ENCODE results near the gene MGP. TPM values are rescaled to one million over a fixed set of nuclear protein-coding genes. Genes with fewer than 3 reads are reported as not detected.

Gene MGP
- total RNA-seq: under 1 TPM in 1 of 2 donors, not detected in 1; 0.67 TPM

DNA sequence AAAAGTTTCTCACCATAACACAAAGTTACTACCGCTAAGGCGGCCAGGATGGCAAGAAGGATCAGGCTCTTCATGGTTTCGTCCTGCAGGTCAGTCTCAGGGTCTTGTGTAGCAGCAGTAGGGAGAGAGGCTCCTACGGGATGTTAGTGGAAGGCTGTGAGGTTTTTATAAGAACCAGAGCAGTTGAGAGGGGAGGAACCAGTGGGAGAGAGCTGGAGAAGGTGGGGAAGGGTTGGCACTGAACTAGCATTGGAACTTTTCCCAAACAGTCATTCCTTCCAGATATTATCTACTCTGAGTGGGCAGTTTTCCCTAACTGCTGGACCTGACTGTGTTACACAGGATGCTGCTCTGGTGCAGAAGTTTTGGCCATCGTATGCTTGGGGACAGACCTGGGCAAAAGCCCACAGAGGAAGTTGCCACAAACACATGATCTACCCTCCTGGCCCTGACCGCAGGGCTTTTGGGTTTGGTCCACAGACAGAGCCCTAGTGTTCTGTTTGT lies at the start of gene MGP:
TSS of gene MGP (minus strand) at position 137 of the 504 bp plus-strand sequence. CDS start at position 74, 63 bp downstream.
- peaks cover 28% of the 10 kb centered on the region for H3K27me3 Mint-ChIP-seq (ENCODE audit: low read depth)
- no peaks in the 10 kb centered on the region for H3K36me3 Mint-ChIP-seq (ENCODE audit: insufficient read depth in 2 of 2)
- H3K27ac Mint-ChIP-seq: no peak within 1 kb of the TSS
- ATAC-seq (replicated peaks in 1 of 2) (no peak), DNase-seq (no peak)
- H3K4me3 Mint-ChIP-seq: peak within 1 kb of the TSS; percentile 48 to 77
- H3K9me3 Mint-ChIP-seq: no peaks in the 10 kb centered on the region
- peaks cover 34% of the 10 kb centered on the region for H3K4me1 Mint-ChIP-seq (ENCODE audit: low read depth)

DNA sequence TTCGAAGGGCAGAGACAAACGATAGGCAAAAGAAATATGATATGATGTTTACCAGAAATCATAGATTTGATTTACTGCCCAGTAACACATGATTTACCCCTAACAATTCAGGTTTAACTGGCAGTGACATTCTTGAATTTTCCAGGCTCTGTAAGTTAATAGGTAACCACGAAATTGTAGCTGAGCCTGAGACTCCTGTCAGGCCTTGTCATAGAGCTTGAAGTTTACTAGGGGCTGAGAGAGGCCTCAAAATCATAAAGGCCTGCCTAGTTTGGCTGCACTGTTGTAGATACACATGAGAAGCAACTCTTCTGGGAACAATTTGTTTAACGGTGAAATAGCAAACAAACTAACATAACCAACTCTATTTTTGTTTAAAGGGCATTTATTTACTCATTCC lies 49.4 kb upstream of the MGP start:
- H3K27ac Mint-ChIP-seq: no peak overlapping the region
- no peak overlapping the region for H3K4me3 Mint-ChIP-seq
- ATAC-seq (replicated peaks in 1 of 2) (no peak), DNase-seq (no peak)
- peaks cover 6 to 38% of the 10 kb centered on the region in 2 donors for H3K36me3 Mint-ChIP-seq (ENCODE audit: insufficient read depth in 2 of 2)
- H3K27me3 Mint-ChIP-seq (ENCODE audit: low read depth): no peaks in the 10 kb centered on the region
- H3K9me3 Mint-ChIP-seq: peaks cover under 1 to 4% of the 10 kb centered on the region in 2 donors
- H3K4me1 Mint-ChIP-seq (ENCODE audit: low read depth): peaks cover 17% of the 10 kb centered on the region

GRCh38 chr12:14934511-14934910 lies 48.9 kb upstream of the MGP start:
- peaks cover 0 to 3% of the 10 kb centered on the region in 2 donors for H3K9me3 Mint-ChIP-seq
- ATAC-seq (replicated peaks in 1 of 2) (no peak), DNase-seq (no peak)
- no peak overlapping the region for H3K4me3 Mint-ChIP-seq
- no peaks in the 10 kb centered on the region for H3K27me3 Mint-ChIP-seq (ENCODE audit: low read depth)
- no peak overlapping the region for H3K27ac Mint-ChIP-seq
- peaks cover 12% of the 10 kb centered on the region for H3K4me1 Mint-ChIP-seq (ENCODE audit: low read depth)
- peaks cover 6 to 33% of the 10 kb centered on the region in 2 donors for H3K36me3 Mint-ChIP-seq (ENCODE audit: insufficient read depth in 2 of 2)

GRCh38 chr12:14931791-14932560 lies 46.3 kb upstream of the MGP start:
- H3K4me1 Mint-ChIP-seq (ENCODE audit: low read depth): no peaks in the 10 kb centered on the region
- ATAC-seq (replicated peaks in 1 of 2) (no peak), DNase-seq (no peak)
- H3K27ac Mint-ChIP-seq: no peak overlapping the region
- no peaks in the 10 kb centered on the region for H3K9me3 Mint-ChIP-seq
- H3K27me3 Mint-ChIP-seq (ENCODE audit: low read depth): no peaks in the 10 kb centered on the region
- peaks cover 2 to 18% of the 10 kb centered on the region in 2 donors for H3K36me3 Mint-ChIP-seq (ENCODE audit: insufficient read depth in 2 of 2)
- no peak overlapping the region for H3K4me3 Mint-ChIP-seq

- Mint-ChIP-seq H3K9me3 (no peaks in the 10 kb centered on the region), H3K4me3 (no peak overlapping the region), H3K36me3 (ENCODE audit: insufficient read depth in 2 of 2) (peaks cover 2 to 17% of the 10 kb centered on the region in 2 donors), H3K4me1 (ENCODE audit: low read depth) (no peaks in the 10 kb centered on the region), H3K27me3 (ENCODE audit: low read depth) (no peaks in the 10 kb centered on the region), H3K27ac (no peak overlapping the region)
- ATAC-seq (replicated peaks in 1 of 2): no peak
- no peak for DNase-seq
Observed at GRCh38 chr12:14931359-14931758, 45.7 kb upstream of the MGP start.

DNA sequence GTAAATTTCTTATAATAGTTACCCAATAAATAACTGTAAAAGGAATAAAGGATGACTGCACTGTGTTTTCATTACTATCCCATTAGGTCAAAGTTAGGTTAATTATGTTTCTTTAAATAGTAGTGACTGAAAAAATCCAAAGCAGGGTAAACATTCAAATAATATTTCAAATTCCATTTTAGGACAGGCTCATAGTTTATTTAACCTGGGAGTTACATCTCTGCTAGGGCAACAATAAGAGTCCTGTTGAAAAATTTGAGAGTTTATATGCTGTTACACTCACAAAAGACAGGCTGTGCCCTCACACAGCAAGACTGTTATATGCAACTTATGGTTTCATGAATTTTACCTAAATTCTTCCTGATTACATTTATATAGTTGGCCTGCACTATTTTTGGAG lies 44.6 kb upstream of the MGP start:
- Mint-ChIP-seq H3K27me3 (ENCODE audit: low read depth) (no peaks in the 10 kb centered on the region), H3K27ac (no peak overlapping the region), H3K36me3 (ENCODE audit: insufficient read depth in 2 of 2) (peaks cover 2 to 13% of the 10 kb centered on the region in 2 donors), H3K4me3 (no peak overlapping the region), H3K9me3 (no peaks in the 10 kb centered on the region), H3K4me1 (ENCODE audit: low read depth) (no peaks in the 10 kb centered on the region)
- ATAC-seq (replicated peaks in 1 of 2) (no peak), DNase-seq (no peak)

DNA sequence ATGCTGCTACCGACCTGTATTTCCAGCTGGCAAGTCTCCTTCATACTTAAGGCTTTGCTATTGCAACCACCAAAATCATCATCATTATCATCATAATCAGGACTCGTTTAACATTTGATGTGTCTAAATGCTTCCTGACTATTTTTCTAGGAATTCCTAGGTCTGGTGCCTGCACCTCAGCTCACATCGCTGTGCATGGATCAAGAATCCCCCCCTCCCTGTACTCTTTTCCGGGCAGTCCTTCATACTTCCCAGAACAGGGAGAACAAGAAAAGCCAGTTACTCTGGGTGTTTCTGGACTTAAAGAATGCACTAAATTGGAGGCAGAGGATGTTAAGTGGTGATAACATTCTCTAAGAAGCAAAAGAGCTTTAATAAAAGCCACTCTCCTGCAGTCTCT lies 43.3 kb upstream of the MGP start:
- H3K4me3 Mint-ChIP-seq: no peak overlapping the region
- H3K36me3 Mint-ChIP-seq (ENCODE audit: insufficient read depth in 2 of 2): peaks cover 2 to 11% of the 10 kb centered on the region in 2 donors
- H3K4me1 Mint-ChIP-seq (ENCODE audit: low read depth): no peaks in the 10 kb centered on the region
- no peak for ATAC-seq (replicated peaks in 1 of 2)
- H3K27me3 Mint-ChIP-seq (ENCODE audit: low read depth): no peaks in the 10 kb centered on the region
- no peaks in the 10 kb centered on the region for H3K9me3 Mint-ChIP-seq
- H3K27ac Mint-ChIP-seq: no peak overlapping the region
- DNase-seq: no peak

GRCh38 chr12:14927267-14927666 lies 41.6 kb upstream of the MGP start:
- ATAC-seq (replicated peaks in 1 of 2): no peak
- H3K9me3 Mint-ChIP-seq: no peaks in the 10 kb centered on the region
- no peaks in the 10 kb centered on the region for H3K4me1 Mint-ChIP-seq (ENCODE audit: low read depth)
- H3K36me3 Mint-ChIP-seq (ENCODE audit: insufficient read depth in 2 of 2): peaks cover 2 to 3% of the 10 kb centered on the region in 2 donors
- H3K4me3 Mint-ChIP-seq: no peak overlapping the region
- no peaks in the 10 kb centered on the region for H3K27me3 Mint-ChIP-seq (ENCODE audit: low read depth)
- DNase-seq: no peak
- H3K27ac Mint-ChIP-seq: no peak overlapping the region

GRCh38 chr12:14924541-14924940 lies 38.9 kb upstream of the MGP start:
- H3K9me3 Mint-ChIP-seq: no peaks in the 10 kb centered on the region
- no peak for DNase-seq
- H3K4me3 Mint-ChIP-seq: no peak overlapping the region

DNA sequence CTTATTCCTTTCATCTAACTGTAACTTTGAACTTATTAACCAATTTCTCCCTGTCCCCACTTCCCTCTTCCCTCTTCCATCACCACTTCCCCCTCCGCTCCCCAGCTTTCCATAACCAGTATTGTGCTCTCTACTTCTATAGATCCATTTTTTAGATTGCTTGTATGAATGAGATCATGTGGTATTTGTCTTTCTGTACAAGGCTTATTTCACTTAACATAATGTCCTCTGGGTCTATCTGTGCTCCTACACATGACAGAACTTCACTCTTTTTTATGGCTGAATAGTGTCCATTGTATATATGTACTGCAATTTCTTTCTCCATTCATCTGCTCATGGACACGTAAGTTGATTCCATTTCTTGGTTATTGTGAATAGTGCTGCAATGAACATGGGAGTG lies 38.3 kb upstream of the MGP start:
- no peak for ATAC-seq (replicated peaks in 1 of 2)
- Mint-ChIP-seq H3K9me3 (no peaks in the 10 kb centered on the region), H3K4me3 (no peak overlapping the region), H3K36me3 (ENCODE audit: insufficient read depth in 2 of 2) (peaks cover 2 to 10% of the 10 kb centered on the region in 2 donors), H3K27me3 (ENCODE audit: low read depth) (no peaks in the 10 kb centered on the region), H3K27ac (no peak overlapping the region), H3K4me1 (ENCODE audit: low read depth) (peaks cover 19% of the 10 kb centered on the region)
- DNase-seq: no peak

More at GRCh38 chr12:14924541-14924940, 38.9 kb upstream of the MGP start:
- Mint-ChIP-seq H3K36me3 (ENCODE audit: insufficient read depth in 2 of 2) (peaks cover 2 to 10% of the 10 kb centered on the region in 2 donors), H3K27me3 (ENCODE audit: low read depth) (no peaks in the 10 kb centered on the region), H3K4me1 (ENCODE audit: low read depth) (peaks cover 18% of the 10 kb centered on the region), H3K27ac (no peak overlapping the region)
- no peak for ATAC-seq (replicated peaks in 1 of 2)

- ATAC-seq (replicated peaks in 1 of 2): no peak
- Mint-ChIP-seq H3K36me3 (ENCODE audit: insufficient read depth in 2 of 2) (peaks cover 4 to 19% of the 10 kb centered on the region in 2 donors), H3K9me3 (no peaks in the 10 kb centered on the region)
Observed at GRCh38 chr12:14921218-14921617, 35.6 kb upstream of the MGP start.

GRCh38 chr12:14920475-14921126 lies 34.9 kb upstream of the MGP start:
- Mint-ChIP-seq H3K4me1 (ENCODE audit: low read depth) (peaks cover 24% of the 10 kb centered on the region), H3K9me3 (no peaks in the 10 kb centered on the region), H3K36me3 (ENCODE audit: insufficient read depth in 2 of 2) (peaks cover 4 to 19% of the 10 kb centered on the region in 2 donors)

More at GRCh38 chr12:14921218-14921617, 35.6 kb upstream of the MGP start:
- no peaks in the 10 kb centered on the region for H3K27me3 Mint-ChIP-seq (ENCODE audit: low read depth)
- H3K4me1 Mint-ChIP-seq (ENCODE audit: low read depth): peaks cover 24% of the 10 kb centered on the region
- DNase-seq: no peak
- peak overlapping the region in 1 of 2 donors; percentile 33 for H3K4me3 Mint-ChIP-seq
- H3K27ac Mint-ChIP-seq: peak overlapping the region; percentile 27

GRCh38 chr12:14919455-14919854 lies 33.8 kb upstream of the MGP start:
- no peak for DNase-seq
- ATAC-seq (replicated peaks in 1 of 2): peak in 1 of 2 donors; percentile 42
- H3K9me3 Mint-ChIP-seq: no peaks in the 10 kb centered on the region
- H3K27me3 Mint-ChIP-seq (ENCODE audit: low read depth): no peaks in the 10 kb centered on the region
- peaks cover 4 to 19% of the 10 kb centered on the region in 2 donors for H3K36me3 Mint-ChIP-seq (ENCODE audit: insufficient read depth in 2 of 2)
- H3K4me1 Mint-ChIP-seq (ENCODE audit: low read depth): peaks cover 36% of the 10 kb centered on the region
- H3K4me3 Mint-ChIP-seq: no peak overlapping the region
- no peak overlapping the region for H3K27ac Mint-ChIP-seq

More at GRCh38 chr12:14920475-14921126, 34.9 kb upstream of the MGP start:
- Mint-ChIP-seq H3K4me3 (peak overlapping the region in 1 of 2 donors; percentile 33), H3K27ac (peak overlapping the region; percentile 27), H3K27me3 (ENCODE audit: low read depth) (no peaks in the 10 kb centered on the region)
- peak; percentile 79 to 84 for ATAC-seq (replicated peaks in 1 of 2)
- DNase-seq: peak in 1 of 2 donors; percentile 6

Data from activated T-cell treated with anti-CD3 and anti-CD28 coated beads, Interleukin-2, amount 50 U/mL, for 72 hours (primary cell).